HG03342 (cell line): ENCODE results near the gene ATP6V1F.

ENCODE experiments used
- ATAC-seq: cut with Tn5 transposase; IDR thresholded peaks from one replicate; pipeline ENCODE4 v1.9.1; 2021; ENCODE audit warnings: mild to moderate bottlenecking, moderate library complexity; ENCODE audit not compliant: unreplicated experiment

Gene ATP6V1F

GRCh38 chr7:128835231-128835751 is 27.4 kb upstream of the ATP6V1F start:
- no peak for ATAC-seq

DNA sequence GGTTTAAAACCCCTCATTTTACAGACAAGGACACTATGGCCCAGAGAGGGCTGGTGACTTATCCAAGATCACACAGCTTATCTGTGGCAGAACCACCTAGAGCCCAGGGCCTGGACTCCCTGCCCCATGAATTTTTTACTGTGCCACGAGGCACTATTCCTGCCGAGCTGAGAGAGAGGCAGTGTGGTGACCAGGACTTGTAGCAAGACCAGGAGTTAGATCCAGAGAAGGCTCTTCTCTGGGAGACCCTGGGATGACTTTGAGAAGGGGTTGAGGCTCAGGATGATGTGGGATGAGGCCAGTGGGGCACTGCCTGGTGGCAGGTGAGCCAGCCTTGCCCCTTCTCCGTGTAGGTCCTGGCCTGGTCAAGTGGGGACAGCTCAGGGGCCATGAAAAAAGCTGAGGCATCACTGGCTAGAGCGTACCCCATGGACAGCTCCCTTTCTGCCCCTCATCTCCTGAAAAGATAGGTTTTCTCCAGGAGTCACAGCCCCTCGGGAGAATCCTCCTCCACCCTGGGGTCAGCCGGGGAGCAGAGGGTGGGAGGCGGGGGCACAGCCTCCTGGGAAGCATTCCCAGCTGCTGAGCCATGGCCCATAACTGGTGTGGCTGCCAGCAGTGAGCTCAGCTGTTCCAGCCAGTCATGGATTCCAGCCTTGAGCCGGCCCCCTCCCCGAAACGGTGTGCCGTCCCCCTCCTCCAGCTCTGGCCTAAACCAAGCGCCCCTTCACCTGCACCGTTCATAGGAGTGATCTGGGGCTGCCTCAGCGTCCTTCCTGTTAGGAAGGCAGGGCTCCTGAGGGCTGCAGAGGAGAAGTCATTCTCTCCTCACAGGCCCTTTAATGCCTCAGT is 26.6 kb upstream of the ATP6V1F start:
- no peak for ATAC-seq

DNA sequence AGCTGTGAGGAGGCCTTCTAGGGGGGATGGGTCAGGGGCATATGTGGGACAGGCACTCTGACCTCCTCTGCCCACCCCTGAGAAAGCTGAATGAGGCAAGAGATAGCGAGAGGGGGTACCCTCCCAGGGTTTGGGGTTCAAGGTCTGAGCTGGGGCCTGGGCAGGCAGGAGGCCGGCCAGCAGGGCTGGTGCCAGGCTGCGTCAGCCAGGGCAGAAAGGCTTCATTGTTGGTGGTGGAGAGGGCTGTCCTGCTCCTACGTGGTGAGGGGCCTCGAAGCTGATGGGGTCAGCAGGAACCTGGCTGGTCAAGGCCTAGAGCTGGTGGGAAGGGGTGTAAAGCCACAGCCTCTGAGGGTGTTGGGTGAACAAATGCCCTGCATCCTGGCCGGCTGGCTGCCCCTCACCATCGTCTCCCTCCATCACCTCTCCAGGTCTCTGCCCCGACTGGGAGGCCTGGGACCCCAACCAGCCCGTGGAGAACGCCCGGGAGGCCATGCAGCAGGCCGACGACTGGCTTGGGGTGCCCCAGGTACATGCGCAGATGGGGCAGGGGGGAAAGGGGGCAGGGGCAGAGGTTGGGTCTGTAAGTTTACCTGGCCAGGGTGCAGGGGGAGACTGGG is 25.8 kb upstream of the ATP6V1F start:
- no peak for ATAC-seq

GRCh38 chr7:128837521-128837921 is 25.1 kb upstream of the ATP6V1F start:
- no peak for ATAC-seq

GRCh38 chr7:128838109-128838779 is 24.4 kb upstream of the ATP6V1F start:
- no peak for ATAC-seq

DNA sequence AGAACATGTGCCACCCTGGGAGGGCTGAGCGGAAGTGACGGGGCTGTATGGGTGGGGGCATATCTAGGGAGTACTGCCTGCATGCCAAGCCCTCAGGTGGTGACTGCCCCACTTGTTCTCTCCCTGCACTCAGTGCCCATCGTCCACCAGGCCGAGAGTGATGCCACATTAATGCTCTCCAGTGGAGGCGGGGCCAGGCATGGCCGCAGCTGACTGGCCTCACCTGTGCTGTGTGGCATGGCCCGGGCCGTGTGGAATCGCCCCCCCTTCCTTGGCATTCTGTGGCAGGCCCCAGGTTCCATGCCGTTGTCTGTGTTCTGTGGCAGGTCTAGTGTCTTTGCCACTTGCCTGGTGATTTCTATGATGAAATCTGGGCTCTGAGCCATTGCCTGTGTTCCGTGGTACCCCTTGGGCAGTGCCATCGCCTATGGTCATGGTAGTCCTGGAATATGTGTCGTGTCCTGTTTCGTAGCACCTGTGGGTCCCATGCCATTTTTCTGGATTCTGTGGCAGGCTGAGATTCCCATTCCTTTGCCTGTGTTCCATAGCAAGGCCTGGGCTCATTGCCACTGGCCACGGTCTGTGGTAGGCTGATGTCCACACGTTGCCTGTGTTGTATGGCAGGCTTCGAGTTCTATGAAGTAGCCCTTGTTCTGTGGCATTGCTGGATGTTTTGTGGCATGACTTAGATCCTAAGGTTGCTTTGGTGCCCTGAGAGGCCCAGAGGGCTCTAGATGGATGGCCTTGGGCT is 23.5 kb upstream of the ATP6V1F start:
- ATAC-seq = no peak

GRCh38 chr7:128839751-128840177 is 22.9 kb upstream of the ATP6V1F start:
- ATAC-seq = no peak

DNA sequence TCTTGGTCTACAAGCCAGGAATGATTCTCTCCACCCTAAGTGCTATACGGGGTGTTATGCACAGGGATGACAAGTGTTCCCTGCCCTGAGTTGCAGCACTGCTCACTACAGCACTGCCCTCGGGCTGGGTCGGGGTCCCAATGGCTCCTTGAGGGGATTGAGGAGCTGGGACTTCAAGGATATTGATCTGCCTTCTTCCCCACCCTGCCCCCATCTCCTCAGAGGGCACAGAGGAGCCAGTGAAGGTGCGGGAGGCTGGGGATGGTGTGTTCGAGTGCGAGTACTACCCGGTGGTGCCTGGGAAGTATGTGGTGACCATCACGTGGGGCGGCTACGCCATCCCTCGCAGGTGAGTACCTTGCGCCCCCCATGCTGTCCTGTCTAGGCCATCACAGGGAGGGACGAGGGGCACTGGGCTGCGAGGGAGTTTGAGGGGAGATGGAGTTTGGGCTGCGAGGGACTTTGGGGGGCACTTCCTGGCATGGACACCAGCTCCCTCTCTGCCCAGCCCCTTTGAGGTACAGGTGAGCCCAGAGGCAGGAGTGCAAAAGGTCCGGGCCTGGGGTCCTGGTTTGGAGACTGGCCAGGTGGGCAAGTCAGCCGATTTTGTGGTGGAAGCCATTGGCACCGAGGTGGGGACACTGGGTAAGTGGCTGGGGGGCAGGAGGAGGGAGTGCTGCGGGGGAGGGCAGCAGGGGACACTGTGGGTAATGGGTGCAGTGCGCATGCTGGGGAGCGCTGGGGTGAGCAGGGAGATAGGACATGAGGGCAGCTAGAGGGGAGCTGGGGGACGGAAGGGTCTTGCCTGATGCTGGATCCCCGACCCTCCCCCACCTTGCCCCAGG is 22.1 kb upstream of the ATP6V1F start:
- no peak for ATAC-seq

- no peak for ATAC-seq
Measured at GRCh38 chr7:128841171-128841690, 21.4 kb upstream of the ATP6V1F start.

DNA sequence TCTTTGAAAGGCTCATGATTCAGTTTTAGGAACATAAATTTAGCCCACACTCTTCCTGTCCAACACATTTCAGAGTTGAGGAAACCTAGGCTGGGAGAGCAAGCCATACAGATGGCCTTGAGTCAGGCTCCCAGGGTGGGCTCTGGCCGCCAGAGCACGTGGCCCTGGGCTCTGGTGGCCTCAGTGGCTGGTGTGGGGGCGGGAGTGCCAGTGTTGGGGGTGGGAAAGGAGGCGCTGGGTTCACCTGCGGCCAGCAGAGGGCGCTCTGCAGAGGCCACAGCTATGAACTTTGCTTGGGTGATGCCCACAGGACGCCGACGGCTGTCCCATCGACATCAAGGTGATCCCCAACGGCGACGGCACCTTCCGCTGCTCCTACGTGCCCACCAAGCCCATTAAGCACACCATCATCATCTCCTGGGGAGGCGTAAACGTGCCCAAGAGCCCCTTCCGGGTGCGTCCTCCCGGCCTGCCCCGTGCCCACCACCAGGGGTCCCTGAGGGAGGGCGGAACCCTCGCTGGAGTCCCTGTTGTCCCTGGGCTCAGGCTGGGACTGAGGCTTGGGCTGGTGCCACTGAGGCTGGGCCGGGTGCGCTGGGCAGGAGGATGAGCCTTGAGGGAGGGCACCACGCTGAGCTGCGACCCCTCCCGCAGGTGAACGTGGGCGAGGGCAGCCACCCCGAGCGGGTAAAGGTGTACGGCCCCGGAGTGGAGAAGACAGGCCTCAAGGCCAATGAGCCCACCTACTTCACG is 20.6 kb upstream of the ATP6V1F start:
- no peak for ATAC-seq

GRCh38 chr7:128842674-128843641 is 19.7 kb upstream of the ATP6V1F start:
- ATAC-seq = no peak

DNA sequence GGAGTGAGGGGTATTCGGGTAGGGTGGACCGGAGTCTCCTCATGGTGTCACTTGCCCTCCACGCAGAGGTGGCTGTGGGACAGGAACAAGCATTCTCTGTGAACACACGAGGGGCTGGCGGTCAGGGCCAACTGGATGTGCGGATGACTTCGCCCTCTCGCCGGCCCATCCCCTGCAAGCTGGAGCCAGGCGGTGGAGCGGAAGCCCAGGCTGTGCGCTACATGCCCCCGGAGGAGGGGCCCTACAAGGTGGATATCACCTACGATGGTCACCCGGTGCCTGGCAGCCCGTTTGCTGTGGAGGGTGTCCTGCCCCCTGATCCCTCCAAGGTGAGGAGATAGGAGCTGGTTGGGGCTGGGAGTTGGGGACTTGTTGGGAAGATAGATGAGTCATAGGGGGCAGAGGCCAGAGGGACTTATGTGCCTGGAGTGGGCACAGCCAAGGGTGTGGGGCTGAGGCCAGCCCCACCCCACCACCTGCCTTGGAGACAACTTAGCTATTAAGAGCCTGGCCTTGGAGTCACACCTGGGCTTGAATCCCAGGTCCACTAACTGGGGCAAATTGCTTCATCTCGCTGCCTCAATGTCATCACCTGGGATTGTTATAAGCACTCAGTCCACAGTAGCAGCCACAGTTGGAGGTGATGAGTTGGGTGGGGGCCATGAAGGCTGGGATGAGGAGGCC is 18.6 kb upstream of the ATP6V1F start:
- ATAC-seq = no peak

DNA sequence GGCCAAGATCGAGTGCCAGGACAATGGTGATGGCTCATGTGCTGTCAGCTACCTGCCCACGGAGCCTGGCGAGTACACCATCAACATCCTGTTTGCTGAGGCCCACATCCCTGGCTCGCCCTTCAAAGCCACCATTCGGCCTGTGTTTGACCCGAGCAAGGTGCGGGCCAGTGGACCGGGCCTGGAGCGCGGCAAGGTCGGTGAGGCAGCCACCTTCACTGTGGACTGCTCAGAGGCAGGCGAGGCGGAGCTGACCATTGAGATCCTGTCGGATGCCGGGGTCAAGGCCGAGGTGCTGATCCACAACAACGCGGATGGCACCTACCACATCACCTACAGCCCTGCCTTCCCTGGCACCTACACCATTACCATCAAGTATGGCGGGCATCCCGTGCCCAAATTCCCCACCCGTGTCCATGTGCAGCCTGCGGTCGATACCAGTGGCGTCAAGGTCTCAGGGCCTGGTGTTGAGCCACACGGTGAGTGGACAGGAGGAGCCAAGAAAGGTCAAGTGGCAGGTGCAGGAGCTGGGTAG is 17.8 kb upstream of the ATP6V1F start:
- no peak for ATAC-seq

GRCh38 chr7:128845475-128845874 is 17.2 kb upstream of the ATP6V1F start:
- ATAC-seq = no peak

- no peak for ATAC-seq
Measured at GRCh38 chr7:128845987-128846386, 16.7 kb upstream of the ATP6V1F start.

- ATAC-seq = no peak
Measured at GRCh38 chr7:128846781-128847444, 15.7 kb upstream of the ATP6V1F start.
